Endothelial cell (in vitro differentiated cells): ENCODE measurements around the gene LDAH. TPM values are rescaled to one million over a fixed set of nuclear protein-coding genes. Genes with fewer than 3 reads are reported as not detected.

Source experiments
- DNase-seq: peaks from one replicate; pipeline ENCODE4 v3.0.0; 2021; ENCODE audit warnings: low spot score
- H3K27ac Mint-ChIP-seq: one replicate; pipeline ENCODE4 v1.8.0; 2021; ENCODE audit warnings: mixed read lengths, inconsistent platforms; ENCODE audit not compliant: unreplicated experiment
- H3K27me3 Mint-ChIP-seq: one replicate; pipeline ENCODE4 v1.8.0; 2021; ENCODE audit warnings: mild to moderate bottlenecking, moderate library complexity, mixed read lengths, inconsistent platforms; ENCODE audit not compliant: unreplicated experiment
- H3K36me3 Mint-ChIP-seq: one replicate; pipeline ENCODE4 v1.8.0; 2021; ENCODE audit warnings: mild to moderate bottlenecking, low read depth, mixed read lengths, inconsistent platforms; ENCODE audit not compliant: unreplicated experiment
- H3K4me1 Mint-ChIP-seq: one replicate; pipeline ENCODE4 v1.8.0; 2021; ENCODE audit warnings: mild to moderate bottlenecking, mixed read lengths, inconsistent platforms; ENCODE audit not compliant: unreplicated experiment
- H3K4me3 Mint-ChIP-seq: one replicate; pipeline ENCODE4 v1.8.0; 2021; ENCODE audit warnings: mild to moderate bottlenecking, mixed read lengths, inconsistent platforms; ENCODE audit not compliant: unreplicated experiment
- H3K9me3 Mint-ChIP-seq: one replicate; pipeline ENCODE4 v1.8.0; 2021; ENCODE audit warnings: mixed read lengths, inconsistent platforms; ENCODE audit not compliant: unreplicated experiment
- total RNA-seq: library from RNA; stranded (reverse); fragmentation: NEBNext Ultra II Directional; extraction: Animal tissue kit (Norgen Biotek cat#: 25700); gene quantifications from one replicate; pipeline ENCODE4 v1.2.1, GENCODE V29; 2021; ENCODE audit not compliant: unreplicated experiment
- TF ChIP-seq, protein P1 (sequence below): fragments of 200-600 bp; sonication (generic); IDR thresholded peaks from one replicate; pipeline ENCODE4 v1.5.0; 2021; ENCODE audit warnings: antibody characterized with exemption; ENCODE audit not compliant: unreplicated experiment

The LDAH gene
- total RNA-seq, 1 donor from 2014 or later: 21.9 TPM

- Mint-ChIP-seq H3K27me3 (peaks cover 22% of the 10 kb centered on the region), H3K9me3 (no peaks in the 10 kb centered on the region), H3K4me1 (peaks cover 13% of the 10 kb centered on the region), H3K36me3 (peaks cover 4% of the 10 kb centered on the region), H3K27ac (no peak overlapping the region), H3K4me3 (no peak overlapping the region)
- no peak for DNase-seq
- TF ChIP-seq, protein P1, sequence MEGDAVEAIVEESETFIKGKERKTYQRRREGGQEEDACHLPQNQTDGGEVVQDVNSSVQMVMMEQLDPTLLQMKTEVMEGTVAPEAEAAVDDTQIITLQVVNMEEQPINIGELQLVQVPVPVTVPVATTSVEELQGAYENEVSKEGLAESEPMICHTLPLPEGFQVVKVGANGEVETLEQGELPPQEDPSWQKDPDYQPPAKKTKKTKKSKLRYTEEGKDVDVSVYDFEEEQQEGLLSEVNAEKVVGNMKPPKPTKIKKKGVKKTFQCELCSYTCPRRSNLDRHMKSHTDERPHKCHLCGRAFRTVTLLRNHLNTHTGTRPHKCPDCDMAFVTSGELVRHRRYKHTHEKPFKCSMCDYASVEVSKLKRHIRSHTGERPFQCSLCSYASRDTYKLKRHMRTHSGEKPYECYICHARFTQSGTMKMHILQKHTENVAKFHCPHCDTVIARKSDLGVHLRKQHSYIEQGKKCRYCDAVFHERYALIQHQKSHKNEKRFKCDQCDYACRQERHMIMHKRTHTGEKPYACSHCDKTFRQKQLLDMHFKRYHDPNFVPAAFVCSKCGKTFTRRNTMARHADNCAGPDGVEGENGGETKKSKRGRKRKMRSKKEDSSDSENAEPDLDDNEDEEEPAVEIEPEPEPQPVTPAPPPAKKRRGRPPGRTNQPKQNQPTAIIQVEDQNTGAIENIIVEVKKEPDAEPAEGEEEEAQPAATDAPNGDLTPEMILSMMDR: no peak
These were observed 159.5 kb downstream of the LDAH start for GRCh38 chr2:20663196-20664070.

- no peak for DNase-seq
- peaks cover 7% of the 10 kb centered on the region for H3K4me1 Mint-ChIP-seq
- TF ChIP-seq, protein P1: no peak
- peaks cover 15% of the 10 kb centered on the region for H3K27me3 Mint-ChIP-seq
- H3K4me3 Mint-ChIP-seq: no peak overlapping the region
- H3K36me3 Mint-ChIP-seq: no peaks in the 10 kb centered on the region
- no peak overlapping the region for H3K27ac Mint-ChIP-seq
- H3K9me3 Mint-ChIP-seq: no peaks in the 10 kb centered on the region
These were observed 160.5 kb downstream of the LDAH start for GRCh38 chr2:20662308-20662937.

GRCh38 chr2:20661421-20662307 lies 161.2 kb downstream of the LDAH start:
- DNase-seq: peak; percentile 74
- Mint-ChIP-seq H3K36me3 (no peaks in the 10 kb centered on the region), H3K27me3 (peaks cover 15% of the 10 kb centered on the region), H3K27ac (no peak overlapping the region), H3K9me3 (no peaks in the 10 kb centered on the region), H3K4me3 (no peak overlapping the region), H3K4me1 (peaks cover 11% of the 10 kb centered on the region)
- TF ChIP-seq, protein P1: peak; percentile 91

DNA sequence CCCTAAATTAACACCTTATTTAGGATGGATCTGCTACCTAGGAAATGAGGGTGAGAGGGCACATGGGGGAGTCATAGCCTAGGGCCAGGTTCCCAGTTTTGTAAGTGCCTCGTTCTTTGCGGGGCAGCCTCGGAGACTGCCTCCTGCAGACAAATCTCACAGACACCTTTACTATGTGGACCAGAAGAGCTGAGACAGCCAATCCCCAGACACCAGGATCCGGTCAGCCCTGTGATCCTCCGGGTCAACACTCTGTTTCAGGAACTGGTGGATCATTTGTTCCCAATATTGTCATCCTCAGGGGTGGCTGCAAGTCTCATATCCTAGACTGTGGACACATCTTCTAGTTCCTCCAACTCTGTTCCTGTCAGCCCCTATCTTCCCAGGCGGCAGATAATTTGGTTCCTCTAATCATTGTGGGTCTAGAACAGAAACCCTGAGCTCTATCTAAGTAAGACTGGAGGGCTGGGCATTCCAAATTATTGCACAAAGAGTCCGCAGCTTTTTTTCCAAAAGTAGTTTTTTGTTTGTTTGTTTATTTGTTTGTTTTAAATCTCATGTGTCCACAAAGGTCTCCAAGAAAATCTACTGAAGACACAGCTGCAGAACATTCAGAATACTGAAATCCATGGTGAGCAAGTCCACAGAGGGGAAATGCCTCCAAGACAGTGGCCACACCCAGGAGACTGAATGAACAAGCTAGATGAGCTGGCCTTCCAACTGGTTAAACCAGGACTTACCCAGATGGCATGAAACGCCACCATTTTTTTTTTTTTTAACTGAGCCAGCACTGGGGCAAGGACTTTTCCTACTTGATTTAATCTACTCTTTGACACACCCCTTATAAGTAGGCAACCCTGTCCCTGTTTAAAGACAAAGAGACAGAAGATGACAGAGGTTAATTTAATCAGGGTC lies 162.1 kb downstream of the LDAH start:
- Mint-ChIP-seq H3K36me3 (no peaks in the 10 kb centered on the region), H3K27ac (no peak overlapping the region), H3K27me3 (peaks cover 15% of the 10 kb centered on the region), H3K4me1 (peaks cover 14% of the 10 kb centered on the region), H3K9me3 (no peaks in the 10 kb centered on the region), H3K4me3 (no peak overlapping the region)
- no peak for DNase-seq
- TF ChIP-seq, protein P1: no peak
